AG04450 (cell line): ENCODE results near the gene POU6F2. TPM values are rescaled to one million over a fixed set of nuclear protein-coding genes. Genes with fewer than 3 reads are reported as not detected.

Experiments used
- CTCF ChIA-PET: fragments of 300-600, 350-600 bp; formaldehyde crosslinking; extraction: SDS; loops from one replicate; lab custom pipeline; 2022; ENCODE audit warnings: antibody characterized with exemption, inconsistent platforms; lab: Charles Lee
- POLR2A ChIA-PET: fragments of 350-600 bp; formaldehyde crosslinking; extraction: SDS; loops from one replicate; lab custom pipeline; 2021; ENCODE audit warnings: antibody characterized with exemption, inconsistent platforms; lab: Yijun Ruan, JAX
- DNase-seq: peaks from one replicate; pipeline ENCODE4 v3.0.0-alpha.2; 2011; ENCODE audit warnings: low read depth, low spot score
- H3K27ac ChIP-seq: one replicate; pipeline ENCODE4 v1.5.1; 2012; ENCODE audit warnings: low read depth, low read length, control low read depth
- H3K27me3 ChIP-seq: one replicate; pipeline ENCODE4 v1.6.0; 2012; ENCODE audit warnings: low read length; ENCODE audit not compliant: control insufficient read depth, insufficient read depth
- H3K4me3 ChIP-seq: 2 replicates; pipeline ENCODE4 v1.5.1; 2011; ENCODE audit warnings: mild to moderate bottlenecking, low read depth, low read length, control low read depth
- H3K9me3 ChIP-seq: 2 replicates; pipeline ENCODE4 v1.5.1; 2012; ENCODE audit warnings: low read length; ENCODE audit not compliant: control insufficient read depth, insufficient read depth
- CTCF ChIP-seq: IDR thresholded peaks from 2 replicates; pipeline ENCODE4 v1.5.1; 2011; ENCODE audit warnings: low read depth, low read length, control low read depth, inconsistent platforms
- polyA plus RNA-seq: library from polyadenylated mRNA; depleted of rRNA; stranded (reverse); fragments of >200 nt; gene quantifications from 2 replicates; pipeline ENCODE4 v1.2.3, GENCODE V29; 2011

The POU6F2 gene
- polyA plus RNA-seq, 1 experiment, result not detected

- Histone ChIP-seq H3K27me3 (no peaks in the 10 kb centered on the region), H3K27ac (no peak overlapping the region), H3K9me3 (no peaks in the 10 kb centered on the region), H3K4me3 (no peak overlapping the region)
- TF ChIP-seq CTCF, result no peak
- POLR2A ChIA-PET, result no interaction called here
- CTCF ChIA-PET, result interaction anchor here (0.6 kb wide), 1 partner anchor 75 kb away, joined by 3 read pairs; no protein-coding TSS in a partner anchor
- DNase-seq, result no peak
These were observed 120.8 kb downstream of the POU6F2 start for GRCh38 chr7:39098506-39098905.

- TF ChIP-seq CTCF, result no peak
- CTCF ChIA-PET, result no interaction called here
- DNase-seq, result no peak
- POLR2A ChIA-PET, result interaction anchor here (0.6 kb wide), 1 partner anchor 369 kb away, joined by 3 read pairs; no protein-coding TSS in a partner anchor
- H3K4me3 ChIP-seq, result no peak overlapping the region
- H3K9me3 ChIP-seq, result no peaks in the 10 kb centered on the region
- H3K27ac ChIP-seq, result no peak overlapping the region
- no peaks in the 10 kb centered on the region for H3K27me3 ChIP-seq
These were observed 121.4 kb downstream of the POU6F2 start for GRCh38 chr7:39099146-39099545.

GRCh38 chr7:39100270-39100669, 122.6 kb downstream of the POU6F2 start:
- TF ChIP-seq CTCF, result no peak
- ChIA-PET POLR2A (no interaction called here), CTCF (interaction anchor here (0.5 kb wide), 1 partner anchor 367 kb away, joined by 3 read pairs; no protein-coding TSS in a partner anchor)
- Histone ChIP-seq H3K27ac (no peak overlapping the region), H3K27me3 (no peaks in the 10 kb centered on the region), H3K4me3 (no peak overlapping the region), H3K9me3 (no peaks in the 10 kb centered on the region)
- no peak for DNase-seq

- ChIA-PET POLR2A (no interaction called here), CTCF (no interaction called here)
- TF ChIP-seq CTCF, result no peak
- Histone ChIP-seq H3K27me3 (no peaks in the 10 kb centered on the region), H3K9me3 (no peaks in the 10 kb centered on the region), H3K4me3 (no peak overlapping the region), H3K27ac (no peak overlapping the region)
- DNase-seq, result no peak
These were observed 124.5 kb downstream of the POU6F2 start for GRCh38 chr7:39102234-39102633.

- Histone ChIP-seq H3K27me3 (no peaks in the 10 kb centered on the region), H3K4me3 (no peak overlapping the region), H3K27ac (no peak overlapping the region), H3K9me3 (no peaks in the 10 kb centered on the region)
- ChIA-PET POLR2A (no interaction called here), CTCF (no interaction called here)
- TF ChIP-seq CTCF, result no peak
- no peak for DNase-seq
These were observed 128.0 kb downstream of the POU6F2 start for GRCh38 chr7:39105720-39106119.
